IPS DF 6.9 (cell line): Measurements from ENCODE around the gene NALF2.

Experiments used
- DNase-seq: peaks from one replicate; pipeline ENCODE4 v3.0.0-alpha.2; 2013; ENCODE audit warnings: low read depth, low spot score
- H3K27ac ChIP-seq: one replicate; pipeline ENCODE4 v1.5.1; 2013; ENCODE audit warnings: low read length, control low read depth
- H3K27me3 ChIP-seq: 2 replicates; pipeline ENCODE4 v1.6.1; 2013; ENCODE audit warnings: mild to moderate bottlenecking, low read length; ENCODE audit not compliant: control insufficient read depth, insufficient read depth
- H3K36me3 ChIP-seq: 2 replicates; pipeline ENCODE4 v1.6.1; 2013; ENCODE audit warnings: low read length; ENCODE audit not compliant: control insufficient read depth, insufficient read depth
- H3K4me1 ChIP-seq: 2 replicates; pipeline ENCODE4 v1.6.1; 2013; ENCODE audit warnings: low read length; ENCODE audit not compliant: control insufficient read depth, insufficient read depth
- H3K4me3 ChIP-seq: 2 replicates; pipeline ENCODE4 v1.5.1; 2013; ENCODE audit warnings: mild to moderate bottlenecking, low read length
- H3K9me3 ChIP-seq: 2 replicates; pipeline ENCODE4 v1.6.1; 2013; ENCODE audit warnings: low read length, inconsistent platforms; ENCODE audit not compliant: control insufficient read depth, insufficient read depth
- WGBS: extraction: QIAGEN DNeasy Blood & Tissue Kit; methylation state at CpG from one replicate; pipeline ENCODE4 v1.1.7; 2013; ENCODE audit warnings: mixed read lengths, missing lambda C conversion rate; ENCODE audit not compliant: insufficient read length, insufficient coverage; 5-methylcytosine and 5-hydroxymethylcytosine counted together

NALF2 gene

GRCh38 chrX:69504626-69505612 is 793 bp downstream of the NALF2 start:
- H3K9me3 ChIP-seq = no peaks in the 10 kb centered on the region
- H3K4me1 ChIP-seq = peaks cover 8% of the 10 kb centered on the region; the same call in 1 of the 2 replicates
- H3K36me3 ChIP-seq = peaks cover 2% of the 10 kb centered on the region; the same call in 1 of the 2 replicates
- H3K4me3 ChIP-seq = peak overlapping the region; percentile 63; the same call in 1 of the 2 replicates
- no peak for DNase-seq
- no CpG with 5 or more reads among the region's 146 CpGs for WGBS
- H3K27me3 ChIP-seq = peaks cover 6% of the 10 kb centered on the region; the same call in 1 of the 2 replicates
- no peak overlapping the region for H3K27ac ChIP-seq

GRCh38 chrX:69505772-69506616 is 1.9 kb downstream of the NALF2 start:
- Histone ChIP-seq H3K9me3 (no peaks in the 10 kb centered on the region), H3K27me3 (peaks cover 6% of the 10 kb centered on the region; the same call in 1 of the 2 replicates), H3K4me1 (peaks cover 8% of the 10 kb centered on the region; the same call in 1 of the 2 replicates), H3K27ac (no peak overlapping the region), H3K36me3 (peaks cover 2% of the 10 kb centered on the region; the same call in 1 of the 2 replicates), H3K4me3 (peak overlapping the region; percentile 63)
- WGBS = no CpG with 5 or more reads among the region's 36 CpGs
- DNase-seq = no peak

GRCh38 chrX:69506617-69507499 is 2.7 kb downstream of the NALF2 start:
- Histone ChIP-seq H3K36me3 (peaks cover 2% of the 10 kb centered on the region; the same call in 1 of the 2 replicates), H3K9me3 (no peaks in the 10 kb centered on the region), H3K27me3 (peaks cover 6% of the 10 kb centered on the region; the same call in 1 of the 2 replicates), H3K4me3 (no peak overlapping the region), H3K4me1 (peaks cover 7% of the 10 kb centered on the region; the same call in 1 of the 2 replicates), H3K27ac (no peak overlapping the region)
- DNase-seq = no peak
- no CpG with 5 or more reads among the region's 15 CpGs for WGBS

GRCh38 chrX:69507500-69507789 is 3.3 kb downstream of the NALF2 start:
- Histone ChIP-seq H3K4me3 (no peak overlapping the region), H3K27me3 (peaks cover 6% of the 10 kb centered on the region; the same call in 1 of the 2 replicates), H3K27ac (no peak overlapping the region), H3K36me3 (peaks cover 2% of the 10 kb centered on the region; the same call in 1 of the 2 replicates), H3K9me3 (no peaks in the 10 kb centered on the region), H3K4me1 (peaks cover 7% of the 10 kb centered on the region; the same call in 1 of the 2 replicates)
- no peak for DNase-seq
- WGBS = no CpG with 5 or more reads among the region's 7 CpGs

GRCh38 chrX:69508610-69509009 is 4.5 kb downstream of the NALF2 start:
- Histone ChIP-seq H3K27ac (no peak overlapping the region), H3K4me3 (no peak overlapping the region), H3K9me3 (no peaks in the 10 kb centered on the region), H3K27me3 (peaks cover 6% of the 10 kb centered on the region; the same call in 1 of the 2 replicates), H3K4me1 (peaks cover 7% of the 10 kb centered on the region; the same call in 1 of the 2 replicates), H3K36me3 (peaks cover 2% of the 10 kb centered on the region; the same call in 1 of the 2 replicates)
- WGBS = no CpG with 5 or more reads among the region's 5 CpGs
- no peak for DNase-seq

- H3K27ac ChIP-seq = no peak overlapping the region
Observed at GRCh38 chrX:69510137-69510715, 6.1 kb downstream of the NALF2 start.

GRCh38 chrX:69510914-69511513 is 6.9 kb downstream of the NALF2 start:
- peaks cover 1% of the 10 kb centered on the region; the same call in 1 of the 2 replicates for H3K27me3 ChIP-seq
- no peak overlapping the region for H3K27ac ChIP-seq
- H3K36me3 ChIP-seq = peaks cover 2% of the 10 kb centered on the region; the same call in 1 of the 2 replicates
- whole genome bisulfite sequencing = 100% methylated on average over 1 of the region's 3 CpGs
- H3K4me1 ChIP-seq = peaks cover 7% of the 10 kb centered on the region; the same call in 1 of the 2 replicates
- no peaks in the 10 kb centered on the region for H3K9me3 ChIP-seq
- no peak overlapping the region for H3K4me3 ChIP-seq
- DNase-seq = no peak

More at GRCh38 chrX:69510137-69510715, 6.1 kb downstream of the NALF2 start:
- Histone ChIP-seq H3K36me3 (peaks cover 2% of the 10 kb centered on the region; the same call in 1 of the 2 replicates), H3K27me3 (peaks cover 6% of the 10 kb centered on the region; the same call in 1 of the 2 replicates), H3K4me1 (peaks cover 7% of the 10 kb centered on the region; the same call in 1 of the 2 replicates), H3K9me3 (no peaks in the 10 kb centered on the region), H3K4me3 (no peak overlapping the region)
- no peak for DNase-seq
- no CpG with 5 or more reads among the region's 6 CpGs for WGBS

- no peak overlapping the region for H3K27ac ChIP-seq
- no peak for DNase-seq
- no peaks in the 10 kb centered on the region for H3K27me3 ChIP-seq
- H3K4me3 ChIP-seq = no peak overlapping the region
- H3K9me3 ChIP-seq = no peaks in the 10 kb centered on the region
- H3K36me3 ChIP-seq = no peaks in the 10 kb centered on the region
- no peaks in the 10 kb centered on the region for H3K4me1 ChIP-seq
Observed at GRCh38 chrX:69522052-69522451, 17.9 kb downstream of the NALF2 start.

- no CpG with 5 or more reads among the region's 4 CpGs for WGBS
- H3K9me3 ChIP-seq = no peaks in the 10 kb centered on the region
- DNase-seq = no peak
- H3K27me3 ChIP-seq = no peaks in the 10 kb centered on the region
- H3K4me3 ChIP-seq = no peak overlapping the region
- no peaks in the 10 kb centered on the region for H3K36me3 ChIP-seq
- H3K4me1 ChIP-seq = no peaks in the 10 kb centered on the region
- no peak overlapping the region for H3K27ac ChIP-seq
Observed at GRCh38 chrX:69523314-69523713, 19.2 kb downstream of the NALF2 start.
